ENCODE results near the gene RAB10.

DNA sequence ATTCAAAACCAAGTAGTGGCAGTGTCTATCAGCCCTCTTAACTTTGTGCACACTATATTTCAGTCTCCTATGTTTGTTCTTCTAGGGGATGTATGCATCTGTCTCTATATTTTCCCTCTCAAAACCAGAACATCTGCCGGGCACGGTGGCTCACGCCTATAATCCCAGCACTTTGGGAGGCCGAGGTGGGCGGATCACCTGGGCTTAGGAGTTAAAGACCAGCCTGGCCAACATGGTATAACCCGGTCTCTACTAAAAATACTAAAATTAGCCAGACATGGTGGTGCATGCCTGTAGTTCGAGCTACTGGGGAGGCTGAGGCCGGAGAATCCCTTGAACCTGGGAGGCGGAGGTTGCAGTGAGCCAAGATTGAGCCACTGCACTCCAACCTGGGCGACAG is 129.1 kb downstream of the RAB10 start:
- TF ChIP-seq POLR2A (IDR thresholded peaks at IDR 0.05), result no peak
- TF ChIP-seq EP300 (IDR thresholded peaks at IDR 0.05), result no peak
- no peak for TF ChIP-seq CTCF (IDR thresholded peaks at IDR 0.05)

Measured in stomach (tissue), 4 donors.